HL-60 (cell line): ENCODE measurements around the gene A3GALT2.

Source experiments
- DNase-seq, 2 experiments: peaks; one replicate each; pipeline ENCODE4 v3.0.0-alpha.2; 2010 to 2020; ENCODE audit warnings: low read depth in 1 of 2, low spot score in 1 of 2
- H3K27ac ChIP-seq: fragments of 250-450 bp; sonication (Bioruptor Pico); replicated peaks from 2 replicates; pipeline ENCODE4 v1.5.1; 2020; ENCODE audit warnings: mild to moderate bottlenecking, moderate library complexity
- H3K27me3 ChIP-seq: fragments of 250-450 bp; sonication (Bioruptor Pico); 2 replicates; pipeline ENCODE4 v1.5.1; 2021; ENCODE audit warnings: mild to moderate bottlenecking, moderate library complexity; ENCODE audit not compliant: insufficient read depth, poor library complexity, severe bottlenecking
- H3K4me3 ChIP-seq: replicated peaks from 2 replicates; pipeline ENCODE4 v1.5.1; 2011; ENCODE audit warnings: mild to moderate bottlenecking, control low read depth, low read length; ENCODE audit not compliant: insufficient read depth
- GABPA ChIP-seq: IDR thresholded peaks from 2 replicates; pipeline ENCODE4 v1.6.1; 2012; ENCODE audit warnings: low read depth
- POLR2AphosphoS5 ChIP-seq: IDR thresholded peaks from 2 replicates; pipeline ENCODE4 v1.6.1; 2012; ENCODE audit warnings: low read depth
- SPI1 ChIP-seq: IDR thresholded peaks from 2 replicates; pipeline ENCODE4 v1.6.1; 2012; ENCODE audit warnings: low read depth, mild to moderate bottlenecking, borderline replicate concordance
- TF ChIP-seq, protein P1 (sequence below): IDR thresholded peaks from one replicate; pipeline ENCODE4 v1.5.1; 2011; ENCODE audit warnings: low read length, control low read depth, inconsistent platforms; ENCODE audit not compliant: insufficient read depth
- TF ChIP-seq, protein P2 (sequence below): IDR thresholded peaks from 2 replicates; pipeline ENCODE4 v1.6.1; 2012; ENCODE audit warnings: low read depth; ENCODE audit not compliant: insufficient replicate concordance

Gene A3GALT2

DNA sequence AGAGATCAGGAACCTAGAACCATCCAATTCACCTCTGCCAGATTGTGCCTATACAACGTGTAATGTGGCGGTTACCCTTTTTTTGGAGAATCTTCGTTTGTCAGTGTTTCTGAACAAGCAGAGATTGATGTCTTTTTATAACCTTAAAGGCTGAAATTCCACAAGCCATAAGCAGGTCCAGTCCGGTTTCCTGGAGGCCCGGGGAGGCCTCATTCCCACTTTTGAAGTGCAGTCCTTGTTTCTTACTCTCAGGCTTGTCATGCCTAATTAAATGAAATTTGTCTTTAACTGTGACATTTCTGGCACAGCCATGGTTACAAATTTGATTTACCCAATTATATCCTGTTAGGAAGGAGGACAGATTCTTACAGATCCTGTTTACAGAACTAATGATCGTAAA, 36.8 kb downstream of the A3GALT2 start:
- Histone ChIP-seq H3K4me3 (no peak overlapping the region), H3K27ac (no peak overlapping the region), H3K27me3 (no peaks in the 10 kb centered on the region)
- TF ChIP-seq SPI1: no peak
- TF ChIP-seq, protein P1, sequence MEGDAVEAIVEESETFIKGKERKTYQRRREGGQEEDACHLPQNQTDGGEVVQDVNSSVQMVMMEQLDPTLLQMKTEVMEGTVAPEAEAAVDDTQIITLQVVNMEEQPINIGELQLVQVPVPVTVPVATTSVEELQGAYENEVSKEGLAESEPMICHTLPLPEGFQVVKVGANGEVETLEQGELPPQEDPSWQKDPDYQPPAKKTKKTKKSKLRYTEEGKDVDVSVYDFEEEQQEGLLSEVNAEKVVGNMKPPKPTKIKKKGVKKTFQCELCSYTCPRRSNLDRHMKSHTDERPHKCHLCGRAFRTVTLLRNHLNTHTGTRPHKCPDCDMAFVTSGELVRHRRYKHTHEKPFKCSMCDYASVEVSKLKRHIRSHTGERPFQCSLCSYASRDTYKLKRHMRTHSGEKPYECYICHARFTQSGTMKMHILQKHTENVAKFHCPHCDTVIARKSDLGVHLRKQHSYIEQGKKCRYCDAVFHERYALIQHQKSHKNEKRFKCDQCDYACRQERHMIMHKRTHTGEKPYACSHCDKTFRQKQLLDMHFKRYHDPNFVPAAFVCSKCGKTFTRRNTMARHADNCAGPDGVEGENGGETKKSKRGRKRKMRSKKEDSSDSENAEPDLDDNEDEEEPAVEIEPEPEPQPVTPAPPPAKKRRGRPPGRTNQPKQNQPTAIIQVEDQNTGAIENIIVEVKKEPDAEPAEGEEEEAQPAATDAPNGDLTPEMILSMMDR: no peak
- no peak for TF ChIP-seq GABPA
- TF ChIP-seq, protein P2, sequence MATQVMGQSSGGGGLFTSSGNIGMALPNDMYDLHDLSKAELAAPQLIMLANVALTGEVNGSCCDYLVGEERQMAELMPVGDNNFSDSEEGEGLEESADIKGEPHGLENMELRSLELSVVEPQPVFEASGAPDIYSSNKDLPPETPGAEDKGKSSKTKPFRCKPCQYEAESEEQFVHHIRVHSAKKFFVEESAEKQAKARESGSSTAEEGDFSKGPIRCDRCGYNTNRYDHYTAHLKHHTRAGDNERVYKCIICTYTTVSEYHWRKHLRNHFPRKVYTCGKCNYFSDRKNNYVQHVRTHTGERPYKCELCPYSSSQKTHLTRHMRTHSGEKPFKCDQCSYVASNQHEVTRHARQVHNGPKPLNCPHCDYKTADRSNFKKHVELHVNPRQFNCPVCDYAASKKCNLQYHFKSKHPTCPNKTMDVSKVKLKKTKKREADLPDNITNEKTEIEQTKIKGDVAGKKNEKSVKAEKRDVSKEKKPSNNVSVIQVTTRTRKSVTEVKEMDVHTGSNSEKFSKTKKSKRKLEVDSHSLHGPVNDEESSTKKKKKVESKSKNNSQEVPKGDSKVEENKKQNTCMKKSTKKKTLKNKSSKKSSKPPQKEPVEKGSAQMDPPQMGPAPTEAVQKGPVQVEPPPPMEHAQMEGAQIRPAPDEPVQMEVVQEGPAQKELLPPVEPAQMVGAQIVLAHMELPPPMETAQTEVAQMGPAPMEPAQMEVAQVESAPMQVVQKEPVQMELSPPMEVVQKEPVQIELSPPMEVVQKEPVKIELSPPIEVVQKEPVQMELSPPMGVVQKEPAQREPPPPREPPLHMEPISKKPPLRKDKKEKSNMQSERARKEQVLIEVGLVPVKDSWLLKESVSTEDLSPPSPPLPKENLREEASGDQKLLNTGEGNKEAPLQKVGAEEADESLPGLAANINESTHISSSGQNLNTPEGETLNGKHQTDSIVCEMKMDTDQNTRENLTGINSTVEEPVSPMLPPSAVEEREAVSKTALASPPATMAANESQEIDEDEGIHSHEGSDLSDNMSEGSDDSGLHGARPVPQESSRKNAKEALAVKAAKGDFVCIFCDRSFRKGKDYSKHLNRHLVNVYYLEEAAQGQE: no peak
- no peak for TF ChIP-seq POLR2AphosphoS5
- no peak for DNase-seq

DNA sequence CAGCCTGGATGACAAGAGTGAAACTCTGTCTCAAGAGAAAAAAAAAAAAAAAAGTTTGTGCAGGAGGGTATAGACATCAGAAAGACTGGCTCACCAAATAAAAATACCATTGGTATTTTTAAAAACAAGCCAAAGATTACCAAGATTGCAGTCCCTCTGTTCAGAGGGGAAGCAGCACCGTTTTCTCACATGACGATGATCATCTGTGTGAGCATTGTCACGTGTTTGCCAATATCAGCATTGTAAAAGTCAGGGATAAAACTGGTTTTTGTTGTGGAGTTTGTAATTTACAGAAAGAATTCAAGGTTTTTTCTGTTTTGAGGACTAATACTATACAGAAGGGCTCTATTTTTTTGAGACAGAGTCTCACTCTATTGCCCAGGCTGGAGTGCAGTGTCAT, 38.1 kb downstream of the A3GALT2 start:
- DNase-seq: no peak
- TF ChIP-seq, protein P1: no peak
- TF ChIP-seq, protein P2: no peak
- no peak for TF ChIP-seq POLR2AphosphoS5
- no peak for TF ChIP-seq GABPA
- TF ChIP-seq SPI1: no peak
- Histone ChIP-seq H3K4me3 (no peak overlapping the region), H3K27ac (no peak overlapping the region), H3K27me3 (no peaks in the 10 kb centered on the region)

DNA sequence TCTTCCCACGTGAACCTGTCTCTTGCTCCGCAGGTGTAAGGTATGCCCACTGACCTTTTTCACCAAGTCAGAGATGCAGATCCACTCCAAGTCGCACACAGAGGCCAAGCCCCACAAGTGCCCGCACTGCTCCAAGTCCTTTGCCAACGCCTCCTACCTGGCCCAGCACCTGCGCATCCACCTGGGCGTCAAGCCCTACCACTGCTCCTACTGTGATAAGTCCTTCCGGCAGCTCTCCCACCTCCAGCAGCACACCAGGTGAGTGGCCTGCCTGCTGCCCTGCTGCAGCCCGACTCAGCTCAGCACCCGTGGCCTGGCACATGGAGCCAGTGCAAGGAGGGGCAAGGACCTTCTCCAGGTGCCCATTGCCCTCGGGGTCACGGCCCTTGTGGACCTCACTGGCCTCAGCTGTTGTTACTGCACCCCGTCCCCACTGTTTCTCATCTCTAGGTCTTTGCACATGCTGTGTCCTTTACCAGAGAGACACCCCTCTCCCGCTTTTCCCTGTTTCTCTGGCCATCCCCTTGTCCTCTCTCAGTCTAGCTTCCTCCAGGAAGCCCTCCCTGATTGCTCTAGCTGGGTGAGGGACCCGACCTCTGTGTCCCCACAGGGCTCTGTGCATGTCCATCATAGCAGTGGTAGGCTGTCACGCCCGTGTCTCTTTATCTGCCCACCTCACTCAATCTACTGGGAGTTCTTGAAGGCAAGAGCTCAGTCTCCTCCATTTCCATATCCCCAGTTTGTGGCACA, 39.2 kb downstream of the A3GALT2 start:
- TF ChIP-seq, protein P2: no peak
- TF ChIP-seq SPI1 (no peak), POLR2AphosphoS5 (no peak), GABPA (no peak)
- TF ChIP-seq, protein P1: no peak
- H3K4me3 ChIP-seq: no peak overlapping the region
- DNase-seq: no peak
- no peaks in the 10 kb centered on the region for H3K27me3 ChIP-seq
- H3K27ac ChIP-seq: no peak overlapping the region
